ENCODE measurements around the gene HOXB4.
A peak's percentile ranks its signal among the peaks of the same experiment; 100 is the strongest.

HOXB4 gene

DNA sequence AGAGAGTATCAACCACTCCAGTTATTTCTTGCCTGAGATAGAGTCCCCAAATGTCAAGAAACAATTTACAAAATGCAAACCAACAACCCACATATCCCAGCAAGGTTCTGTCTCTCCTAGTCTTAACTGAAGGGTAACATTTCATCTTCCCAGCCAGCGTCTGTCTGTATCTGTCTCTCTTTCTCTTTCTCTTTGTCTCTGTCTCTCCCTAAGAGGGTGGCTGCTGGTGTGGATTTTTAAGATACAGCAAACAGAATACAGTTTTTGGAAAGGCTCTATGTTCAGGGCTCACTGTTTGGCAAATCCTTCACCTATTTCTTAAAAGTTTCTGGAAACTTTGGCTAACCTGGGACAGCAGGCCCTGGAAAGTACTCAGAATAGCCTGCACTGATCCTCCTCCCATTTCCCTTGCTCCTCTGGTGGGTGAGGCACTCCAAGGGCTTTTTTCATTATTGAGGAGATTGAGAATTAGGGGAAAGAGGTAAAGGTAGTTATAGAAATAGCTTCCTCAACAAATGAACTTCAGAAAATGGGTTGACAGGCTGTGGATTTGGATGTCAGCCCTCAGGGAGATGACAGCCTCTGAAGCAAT, 6.2 kb downstream of the HOXB4 start:
- no peak for DNase-seq (ENCODE audit: low read depth)

DNA sequence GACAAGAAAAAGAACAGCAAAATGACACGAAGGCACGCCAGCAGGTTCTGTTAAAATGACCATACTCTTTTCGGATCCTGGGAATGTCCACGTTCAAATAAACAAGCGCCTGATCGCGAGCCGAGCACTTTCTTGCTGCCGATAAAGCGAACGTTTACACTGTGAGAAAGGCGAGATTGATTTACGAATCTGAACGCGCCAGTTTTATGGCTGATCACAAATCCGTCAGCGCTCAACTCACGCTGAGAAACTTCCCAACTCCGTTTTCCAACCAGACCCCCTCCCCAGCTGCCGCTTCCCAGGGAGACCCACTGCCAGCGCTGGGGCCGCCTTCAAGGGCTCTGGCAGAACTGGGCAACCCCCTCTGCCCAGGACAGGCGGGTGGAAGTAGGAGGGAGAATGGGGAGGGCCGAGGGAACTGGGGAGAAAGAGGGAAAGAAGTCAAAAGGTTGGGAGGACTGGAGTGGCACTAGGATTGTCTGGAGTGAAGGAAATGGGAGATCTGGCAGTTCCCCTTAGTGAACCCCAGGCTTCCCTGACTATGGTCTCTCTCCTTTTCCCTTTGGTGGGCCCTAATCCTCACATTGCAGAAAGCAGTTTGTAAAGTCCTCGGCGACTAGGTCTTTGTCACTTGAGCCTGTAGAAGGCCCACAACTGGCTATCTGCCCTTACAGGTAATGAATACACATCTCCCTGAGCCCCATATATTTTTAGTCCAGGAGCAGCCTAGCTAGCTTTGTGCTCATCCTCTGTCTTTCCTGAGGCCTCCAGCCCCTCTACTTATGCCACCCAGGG, 6.9 kb downstream of the HOXB4 start:
- DNase-seq (ENCODE audit: low read depth): no peak

DNA sequence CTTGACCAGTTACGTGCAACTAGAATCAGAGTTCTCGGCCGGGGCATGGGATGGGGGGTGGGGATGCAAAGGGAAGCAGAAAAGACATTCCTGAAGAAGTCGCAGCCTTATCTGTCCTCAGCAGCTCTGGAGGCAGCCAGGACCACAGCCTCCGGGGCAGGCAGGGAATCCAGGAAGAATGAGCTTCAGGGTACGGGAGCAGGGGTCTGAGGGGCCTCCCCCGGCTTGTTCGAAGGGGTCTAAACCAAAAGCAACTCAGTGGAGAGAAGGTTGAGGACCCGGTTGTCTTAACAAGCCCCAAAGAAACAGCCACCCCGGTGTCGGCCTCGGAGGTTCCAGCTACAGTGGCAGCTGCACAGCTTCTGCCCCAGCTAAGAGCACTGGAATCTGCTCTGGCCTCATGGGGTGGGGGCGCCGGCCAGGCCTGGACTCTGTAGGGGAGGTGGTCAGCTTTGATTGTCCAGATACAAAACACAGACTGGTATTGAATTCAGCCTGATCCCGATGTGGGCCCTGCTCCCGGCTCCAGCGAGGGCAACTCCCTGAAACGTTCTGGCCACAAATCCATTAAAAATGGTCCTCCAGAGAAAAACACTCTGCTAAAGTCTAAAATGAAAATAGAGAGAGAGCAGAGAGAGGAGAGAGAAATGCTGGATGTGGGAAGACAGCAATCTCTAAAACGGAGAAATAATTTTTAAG, 7.7 kb downstream of the HOXB4 start:
- no peak for DNase-seq (ENCODE audit: low read depth)

DNA sequence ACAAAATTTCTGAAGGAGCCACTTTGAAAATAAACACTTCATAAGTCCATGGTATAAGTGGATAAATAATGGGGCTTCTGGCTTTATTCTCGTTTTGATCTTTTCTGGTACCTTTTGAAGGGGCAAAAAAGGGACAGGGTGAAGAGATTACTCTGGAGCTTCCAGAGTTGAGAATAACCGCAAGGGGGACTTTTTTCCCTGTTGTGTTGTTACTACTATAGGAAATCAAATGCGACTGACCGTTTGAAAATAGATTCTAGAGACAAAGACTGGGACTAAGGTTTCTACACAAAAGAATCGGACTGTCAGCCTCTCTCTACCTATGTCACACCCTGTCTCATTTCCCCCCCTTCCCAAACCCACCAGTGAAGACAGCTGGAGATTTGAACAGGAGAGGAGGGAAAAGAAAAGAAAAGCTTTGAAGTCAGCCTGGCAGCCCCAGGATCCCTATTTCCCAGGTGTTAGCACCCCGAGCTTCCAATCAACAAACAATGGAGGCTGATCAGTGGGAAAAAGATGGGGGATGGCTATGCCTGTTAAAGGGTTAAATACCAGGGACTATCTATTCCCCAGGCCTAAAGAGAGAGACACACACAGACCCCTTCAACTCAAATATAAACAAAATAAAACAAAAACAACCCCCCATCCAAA, 8.4 kb downstream of the HOXB4 start:
- DNase-seq (ENCODE audit: low read depth): no peak

DNA sequence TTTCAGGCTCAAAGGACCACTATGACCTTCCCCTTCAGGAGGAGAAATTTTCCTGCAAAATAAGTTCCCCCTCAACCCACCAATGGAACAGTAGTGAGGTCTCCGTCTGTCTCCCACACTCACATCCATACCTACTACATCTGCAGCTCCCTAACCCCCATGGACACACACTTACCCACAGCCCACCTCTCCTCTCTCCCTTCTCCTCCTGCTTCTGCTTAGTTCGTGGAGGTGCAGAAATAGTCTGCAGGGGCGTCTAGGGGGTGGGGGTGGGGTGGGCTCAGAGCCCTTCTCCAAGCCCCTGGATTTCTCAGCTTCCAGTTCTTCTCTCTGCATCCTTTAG, 8.9 kb downstream of the HOXB4 start:
- DNase-seq (ENCODE audit: low read depth): no peak

DNA sequence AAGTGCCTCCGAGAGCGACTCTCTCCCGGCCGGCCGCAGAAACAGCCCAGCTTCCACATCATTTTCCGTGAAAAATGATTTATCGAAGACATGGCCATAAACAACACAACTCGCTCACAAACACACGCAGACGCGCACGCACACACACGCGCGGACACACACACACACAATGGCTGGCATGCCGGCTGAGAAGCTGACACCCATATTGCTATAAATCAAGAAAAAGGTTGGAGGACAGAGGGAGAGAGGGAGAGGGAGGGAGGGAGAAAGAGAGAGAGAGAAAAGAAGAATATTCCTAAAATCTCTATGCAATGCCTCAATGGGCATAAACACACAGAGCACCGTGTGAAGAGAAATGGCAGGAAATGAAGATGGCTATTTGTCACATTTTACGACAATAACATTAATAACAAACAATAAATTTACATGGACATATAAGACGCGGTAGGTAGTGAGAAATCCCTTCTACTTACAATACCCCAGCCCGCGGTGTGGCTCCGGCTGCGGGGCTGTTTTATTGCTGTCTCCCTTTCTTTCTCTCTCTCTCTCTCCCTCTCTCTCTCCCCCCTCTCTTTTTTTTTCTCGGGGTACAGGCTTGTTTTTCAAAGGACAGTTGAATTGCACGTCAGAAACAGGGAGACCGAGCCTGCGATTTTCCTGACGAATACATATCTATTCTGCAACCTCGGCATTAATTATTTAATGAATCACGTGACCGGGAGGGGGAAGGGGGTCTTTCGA, 9.5 kb downstream of the HOXB4 start:
- DNase-seq (ENCODE audit: low read depth): peak; percentile 82

DNA sequence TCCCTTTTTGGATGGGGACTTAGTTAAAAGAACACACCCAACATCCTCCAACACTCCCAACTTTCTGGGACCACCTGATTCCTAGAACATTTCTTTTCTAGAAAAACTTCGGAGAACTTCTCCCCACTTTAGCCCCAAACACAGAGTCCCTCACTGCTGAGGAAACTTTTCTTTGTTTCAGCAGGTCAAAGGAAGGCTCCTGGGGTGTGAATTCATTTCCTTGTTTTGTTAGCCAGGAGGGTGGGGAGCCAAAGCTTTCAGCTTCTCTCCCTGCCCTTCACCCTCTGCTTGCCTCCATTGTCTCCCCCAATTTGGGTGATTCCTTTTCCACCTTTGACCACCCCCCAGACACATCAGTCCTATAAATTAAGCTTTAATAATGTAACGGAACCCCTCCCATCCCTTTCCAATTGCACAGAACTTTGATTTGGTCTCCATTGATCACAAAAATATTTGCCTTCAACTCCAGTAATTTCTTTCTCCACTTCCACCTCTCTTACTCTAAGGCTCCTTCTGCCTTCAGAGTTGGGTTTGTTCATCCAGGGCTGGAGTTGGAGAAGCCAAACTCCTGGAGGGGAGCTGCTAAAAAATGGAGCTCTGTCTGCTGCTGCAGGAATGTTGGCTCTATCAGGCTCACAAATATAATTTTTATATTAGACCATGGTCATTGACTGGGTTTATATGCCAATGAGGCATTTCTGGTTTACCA, 10.3 kb downstream of the HOXB4 start:
- no peak for DNase-seq (ENCODE audit: low read depth)

DNA sequence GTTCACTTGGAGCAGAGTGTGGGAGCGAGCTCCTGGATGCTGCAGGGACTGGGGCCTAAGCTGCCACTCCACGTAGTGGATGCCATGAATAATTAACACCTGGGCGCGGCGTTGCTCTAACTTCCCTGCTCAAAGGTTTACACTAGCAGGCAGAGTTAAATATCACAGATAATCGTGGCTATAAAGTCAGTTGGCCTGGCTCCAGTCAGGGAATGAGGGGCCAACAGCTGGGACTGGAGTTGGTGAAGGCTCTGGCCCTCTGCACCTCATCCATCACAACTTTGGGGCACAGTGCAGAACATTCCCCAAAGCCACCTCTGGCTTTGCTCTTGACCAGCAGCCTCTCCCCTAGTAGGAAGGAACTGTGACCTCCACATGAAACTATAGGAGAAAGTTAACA, 10.9 kb downstream of the HOXB4 start:
- no peak for DNase-seq (ENCODE audit: low read depth)

DNA sequence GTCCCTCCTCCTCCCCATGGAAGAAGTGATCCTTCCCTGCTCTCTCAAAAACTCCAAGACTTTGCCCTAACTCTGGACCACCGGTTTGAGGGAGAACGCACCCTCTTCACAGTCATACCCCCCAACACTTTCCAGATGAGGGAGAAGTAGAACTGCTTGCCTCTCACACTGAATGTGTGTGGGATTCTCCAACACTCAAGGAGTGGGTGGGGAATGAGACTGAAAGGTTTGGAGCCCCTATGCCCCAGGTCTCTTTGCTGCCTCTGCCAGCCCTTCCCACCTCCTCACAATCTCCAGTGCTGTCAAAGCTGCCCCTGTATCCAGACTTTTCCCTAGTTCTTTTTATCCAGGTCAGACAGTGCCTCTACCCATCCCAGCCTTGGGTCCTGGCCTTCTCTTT, 11.4 kb downstream of the HOXB4 start:
- DNase-seq (ENCODE audit: low read depth): no peak

DNA sequence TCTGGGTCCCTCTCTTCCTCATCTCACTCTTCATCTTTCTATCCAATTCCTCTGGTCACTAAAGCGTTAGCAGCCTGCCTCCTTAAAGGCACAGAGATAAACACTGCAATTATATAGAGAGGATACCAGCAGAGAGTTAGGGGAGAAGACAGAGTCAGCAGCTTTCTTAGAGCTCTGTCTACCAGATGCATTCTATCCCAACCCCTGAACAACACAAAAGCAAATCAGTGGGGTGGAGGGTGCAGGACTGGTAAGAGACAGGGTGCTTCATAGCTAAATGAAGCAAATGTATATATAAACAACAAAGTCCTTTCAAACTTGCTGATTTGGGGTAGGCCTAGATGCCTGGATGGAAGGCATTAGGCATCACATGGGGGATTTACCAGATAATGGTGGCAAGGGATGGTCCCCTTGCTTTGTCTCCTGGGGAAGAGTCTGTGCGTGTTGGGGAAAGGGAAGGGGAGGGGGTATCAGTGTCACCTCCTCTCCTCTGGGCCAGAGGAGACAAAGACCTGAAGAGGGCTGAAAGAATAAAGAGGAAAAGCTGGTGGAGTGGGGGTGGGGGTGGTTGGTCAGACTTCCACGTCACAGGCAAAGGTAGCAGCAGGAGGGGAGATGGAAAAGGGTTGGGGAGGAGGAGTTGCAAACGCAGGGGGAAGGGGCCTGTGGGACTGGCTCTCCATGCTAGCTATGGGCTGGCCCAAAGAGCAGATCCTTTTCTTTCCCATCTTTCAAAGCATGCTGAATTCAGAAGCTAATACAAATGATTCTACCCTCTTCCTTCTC, 12.0 kb downstream of the HOXB4 start:
- DNase-seq (ENCODE audit: low read depth): no peak

DNA sequence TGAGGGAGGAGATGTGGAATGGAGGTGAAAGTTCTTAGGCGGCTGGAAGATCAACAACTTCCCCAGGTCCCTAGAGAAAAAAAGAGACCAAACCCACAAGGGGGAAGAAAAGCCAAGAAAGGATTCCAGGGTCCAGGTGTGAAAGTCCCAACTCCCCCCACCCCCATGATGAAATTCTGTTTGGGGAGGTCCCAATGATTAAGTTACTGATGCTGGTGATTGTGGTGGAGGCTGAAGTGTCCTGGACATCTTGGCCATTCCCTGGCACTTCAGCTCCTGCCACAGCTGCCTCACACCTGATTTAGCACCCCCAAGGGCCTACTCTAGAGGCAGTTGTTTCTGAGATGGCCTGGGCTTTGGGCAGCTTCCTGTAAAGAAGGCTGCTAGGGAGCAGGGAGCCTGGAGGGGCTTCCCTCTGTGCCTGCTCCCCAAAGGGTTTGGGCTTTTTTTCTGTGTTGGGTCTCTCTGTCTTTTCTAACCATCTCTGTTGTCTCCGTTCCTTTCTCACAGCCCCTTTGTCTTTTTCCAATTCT, 13.1 kb downstream of the HOXB4 start:
- DNase-seq (ENCODE audit: low read depth): no peak

DNA sequence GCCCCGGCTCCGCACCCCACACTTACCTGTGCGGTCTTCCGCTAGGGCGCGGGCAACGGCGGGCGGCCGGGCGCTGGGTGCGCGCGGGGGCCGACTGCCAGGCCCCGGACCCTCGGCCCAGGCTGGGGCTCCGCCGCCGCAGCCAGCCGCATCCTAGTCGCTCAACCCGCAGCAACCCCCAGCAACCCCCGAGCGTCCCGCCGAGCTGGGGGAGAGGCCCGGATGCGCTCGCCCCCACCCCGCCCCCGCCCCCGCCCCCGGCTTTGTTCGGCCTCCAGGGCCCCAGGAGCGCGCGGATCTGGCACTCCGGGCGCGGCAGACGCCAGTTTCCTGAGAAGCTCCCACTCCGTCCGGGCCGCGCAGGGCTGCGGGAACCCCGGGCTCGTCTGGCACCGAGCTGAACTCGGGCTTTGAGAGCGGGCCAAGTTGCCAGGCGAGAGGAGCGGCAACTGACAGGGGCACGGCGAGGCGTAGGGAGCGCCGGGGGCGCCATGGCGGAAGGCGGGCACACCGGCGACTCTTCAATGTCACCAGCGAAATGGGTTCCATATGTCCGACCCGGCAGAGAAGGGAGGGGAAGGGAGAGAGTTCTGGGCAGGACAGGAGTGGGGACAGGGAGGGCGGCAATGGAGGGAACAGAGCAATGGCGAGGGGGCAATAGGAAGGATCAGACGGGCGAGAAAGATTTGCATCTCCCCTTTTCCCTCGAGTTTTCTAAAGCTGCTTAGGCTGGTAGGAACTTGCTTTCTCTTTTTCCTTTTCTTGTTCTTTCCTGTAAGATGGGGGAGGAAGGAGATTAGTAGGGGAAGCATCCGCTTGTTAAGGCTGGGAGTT, 13.7 kb downstream of the HOXB4 start:
- peak; percentile 57 for DNase-seq (ENCODE audit: low read depth)

DNA sequence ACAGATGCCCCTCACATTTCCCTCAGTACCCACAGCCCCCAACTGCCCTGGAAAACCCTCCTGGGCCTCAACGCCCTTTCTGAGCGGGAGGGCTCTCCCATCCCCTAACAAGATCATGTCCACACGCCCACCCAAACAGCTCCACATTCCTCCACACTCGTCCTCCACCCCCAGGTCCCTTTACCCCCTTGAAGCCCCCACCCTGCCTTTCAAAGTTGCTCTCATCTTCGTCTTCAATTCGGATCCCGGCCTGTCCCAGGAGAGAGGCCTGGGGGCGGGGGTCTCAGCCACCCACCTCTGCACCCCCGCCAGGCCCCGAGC, 14.3 kb downstream of the HOXB4 start:
- no peak for DNase-seq (ENCODE audit: low read depth)

DNA sequence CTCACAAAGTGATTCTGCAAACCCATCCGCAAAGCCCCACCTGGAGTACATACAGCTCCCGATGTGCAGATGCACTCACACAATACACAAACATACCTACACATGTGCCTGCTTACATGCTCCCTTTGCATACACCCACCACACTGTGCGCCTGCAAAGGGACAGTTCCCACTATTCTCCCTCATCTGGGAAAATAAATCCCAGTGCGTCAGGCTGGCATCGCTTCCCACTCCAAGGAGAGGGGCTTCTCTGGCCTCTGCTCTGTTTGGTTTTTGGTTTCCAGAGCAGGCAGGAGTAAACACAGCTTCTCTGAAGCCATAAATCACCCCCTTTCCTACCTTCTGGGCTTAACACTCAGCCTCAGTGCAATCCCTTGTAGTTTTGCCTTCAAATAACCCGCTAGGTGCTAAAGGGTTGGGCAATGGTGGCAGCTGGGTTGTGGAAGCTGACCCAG, 14.7 kb downstream of the HOXB4 start:
- peak; percentile 74 for DNase-seq (ENCODE audit: low read depth)

DNA sequence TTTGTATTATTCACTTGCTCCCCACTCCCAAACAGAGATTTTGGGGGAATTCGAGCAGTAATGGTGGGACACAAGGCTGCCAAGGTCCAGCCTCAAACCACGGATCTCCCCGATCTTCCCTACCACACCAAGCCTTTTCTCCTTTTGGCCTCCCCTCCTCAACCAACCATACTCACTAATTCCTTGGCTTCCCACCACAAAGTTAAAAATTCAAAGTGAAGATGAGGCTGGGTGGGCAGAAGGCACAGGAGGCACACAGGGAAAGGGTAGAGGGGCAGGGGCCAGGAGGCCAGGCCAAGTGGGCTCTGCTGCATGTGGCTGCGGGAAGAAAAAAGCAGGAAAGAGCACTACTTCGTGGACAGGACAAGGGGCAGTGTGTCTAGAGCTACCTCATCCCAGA, 15.2 kb downstream of the HOXB4 start:
- no peak for DNase-seq (ENCODE audit: low read depth)

DNA sequence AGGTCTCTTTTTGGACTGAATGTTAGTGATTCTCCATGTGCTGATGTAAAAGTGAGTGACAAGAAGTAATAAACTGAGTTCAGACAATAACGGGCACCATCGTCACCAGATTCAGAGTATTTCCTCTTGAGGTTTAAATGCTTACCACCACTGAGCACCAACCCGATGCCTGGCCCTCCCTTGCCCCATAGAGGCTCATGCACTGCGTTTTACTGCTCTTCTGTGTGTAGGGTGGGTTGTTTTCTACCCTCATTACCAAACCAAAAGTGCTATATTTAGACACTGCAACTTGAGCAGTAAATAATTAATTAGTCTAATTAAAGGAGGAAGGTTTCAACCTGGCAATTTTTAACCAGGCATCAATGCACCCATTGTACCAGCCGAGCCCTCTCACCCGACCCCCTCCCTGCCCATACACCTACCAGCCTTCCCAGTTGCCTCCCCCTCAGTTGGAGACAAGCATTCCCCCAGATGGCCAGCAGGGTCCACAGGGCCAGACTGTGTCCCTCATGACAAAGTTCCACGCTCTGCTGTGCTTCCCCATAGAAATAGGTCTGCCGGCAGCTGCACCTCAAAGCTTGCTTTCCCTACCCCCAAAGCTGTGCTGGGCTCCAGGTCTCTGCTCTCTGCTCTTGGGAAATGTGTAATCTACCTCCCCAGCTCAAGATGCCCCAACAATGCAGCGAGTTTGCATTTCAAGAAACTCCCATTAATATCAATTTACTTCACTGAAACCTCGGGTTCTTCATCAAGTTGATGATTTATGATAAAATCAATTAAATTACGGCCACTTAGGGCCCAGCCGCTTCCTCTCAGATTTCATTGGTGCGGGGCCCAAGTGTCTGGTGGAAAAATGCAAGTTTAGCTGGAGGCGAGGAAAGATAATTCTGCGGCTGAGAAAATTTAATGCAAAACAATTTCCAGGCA, 16.0 kb downstream of the HOXB4 start:
- peak; percentile 53 for DNase-seq (ENCODE audit: low read depth)

DNA sequence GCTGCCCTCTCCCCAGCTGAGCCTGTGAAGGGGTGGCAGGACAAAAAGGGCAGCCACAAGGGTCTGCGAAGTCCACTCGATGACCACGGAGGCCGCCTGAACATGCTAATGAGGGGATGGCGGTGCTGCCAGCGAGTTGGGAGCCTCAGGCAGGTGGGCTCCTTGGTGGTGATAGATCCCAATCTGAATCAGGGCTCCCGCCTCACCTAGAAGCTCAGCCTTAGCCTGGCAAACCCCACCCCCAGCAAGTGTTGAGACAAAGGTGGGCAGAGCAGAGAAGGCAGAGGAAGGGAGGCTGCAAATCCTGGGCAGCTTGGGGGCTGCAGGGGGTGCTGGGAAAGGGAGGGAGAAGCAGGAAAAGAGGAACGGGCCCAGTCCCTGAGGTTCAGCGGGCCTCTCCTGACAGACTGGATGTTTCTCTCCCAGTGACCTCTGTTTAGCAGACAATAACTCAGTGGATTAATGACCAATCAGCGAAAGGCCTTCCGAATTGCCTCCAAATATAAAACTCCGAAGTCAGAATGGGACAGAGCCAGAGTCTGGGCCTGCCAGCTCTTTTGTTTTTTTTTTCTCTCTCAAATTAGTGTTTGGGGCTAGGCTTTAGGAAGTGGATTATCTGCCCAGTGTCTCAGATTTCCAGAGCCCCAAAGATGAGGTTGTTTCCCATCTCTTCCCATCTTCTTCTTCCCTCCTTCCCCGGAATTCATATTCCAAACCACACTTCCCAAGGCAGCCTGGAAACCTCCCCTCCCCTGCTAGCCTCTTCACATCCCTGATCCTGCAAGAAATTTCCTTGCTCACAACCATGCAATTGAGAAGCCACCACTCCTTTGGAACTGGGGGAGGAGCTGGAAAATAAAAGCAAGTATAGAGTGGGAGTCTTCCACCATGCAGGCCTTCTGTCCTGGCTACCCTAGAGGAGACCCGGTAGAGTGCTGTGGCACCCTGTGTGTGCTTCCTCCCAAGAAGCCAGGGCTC, 18.0 kb downstream of the HOXB4 start:
- DNase-seq (ENCODE audit: low read depth): peak; percentile 60
